ENCODE data around the gene CNTRL.

- TF ChIP-seq CTCF (IDR thresholded peaks at IDR 0.05; ENCODE audit: control extremely low read depth in 1 of 3, insufficient read depth in 1 of 3, low read depth in 1 of 3, low read length in 3 of 3), result no peak
- no peak for TF ChIP-seq EZH2 (IDR thresholded peaks at IDR 0.05; ENCODE audit: low read depth, low read length, severe bottlenecking)
- no peak for TF ChIP-seq TAF1 (IDR thresholded peaks at IDR 0.05; ENCODE audit: low read depth, low read length)
- no peak for TF ChIP-seq USF2 (IDR thresholded peaks at IDR 0.05; ENCODE audit: low read length)
- no peak for TF ChIP-seq TEAD4 (IDR thresholded peaks at IDR 0.05; ENCODE audit: low read depth, low read length)
- TF ChIP-seq BACH1 (IDR thresholded peaks at IDR 0.05; ENCODE audit: low read length), result no peak
- TF ChIP-seq MAX (IDR thresholded peaks at IDR 0.05), result no peak
- no peak for TF ChIP-seq PHF8 (conservative IDR thresholded peaks at IDR 0.05; ENCODE audit: low read depth, low read length)
- no peak for TF ChIP-seq ASH2L (IDR thresholded peaks at IDR 0.05; ENCODE audit: low read length)
Measured at GRCh38 chr9:121199921-121200320, 125.2 kb downstream of the CNTRL start.
